ENCODE data around the gene ALS2. TPM values are rescaled to one million over a fixed set of nuclear protein-coding genes. Genes with fewer than 3 reads are reported as not detected.
"Not testable (repeated sequence)": the region's sequence is repeated elsewhere in the genome, so short reads cannot be mapped to it uniquely, and the experiment has no call there.

ALS2 gene
- polyA plus RNA-seq (2014; cell fraction: cytosol; rRNA removed) = 11.4 and 12.3 TPM in 2 replicates
- 14.3 and 16.6 TPM in 2 replicates for polyA plus RNA-seq (2014; cell fraction: nucleus; rRNA removed)

GRCh38 chr2:201780674-201781493, at the start of gene ALS2:
Gene ALS2, minus strand, starts transcription at chr2:201780933. Its CDS starts 12,048 bp downstream, at chr2:201768885.
- DNase-seq (ENCODE audit: low spot score) = peak; percentile 98

DNA sequence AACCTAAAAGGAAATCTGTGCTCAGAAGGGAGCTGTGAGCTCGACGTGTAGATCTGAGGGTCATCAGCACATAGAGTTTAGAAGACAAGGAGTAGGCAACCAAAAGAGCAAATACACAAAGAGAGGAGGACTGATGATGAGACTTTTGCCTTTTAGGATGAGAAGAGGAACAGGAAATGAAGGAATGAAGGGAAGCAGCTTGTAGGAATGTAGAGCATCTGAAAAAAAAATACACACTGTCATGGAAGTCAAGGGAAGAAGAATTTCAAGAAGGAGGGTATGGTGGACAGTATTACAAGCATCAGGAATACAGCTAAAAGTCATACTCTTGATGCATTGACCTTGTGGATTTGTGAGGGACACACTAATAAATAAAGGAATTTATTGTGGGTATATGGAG, 47.5 kb upstream of the ALS2 start:
- DNase-seq (ENCODE audit: low spot score) = no peak

- no peak for DNase-seq (ENCODE audit: low spot score)
Observed at GRCh38 chr2:201827621-201828020, 46.9 kb upstream of the ALS2 start.

DNA sequence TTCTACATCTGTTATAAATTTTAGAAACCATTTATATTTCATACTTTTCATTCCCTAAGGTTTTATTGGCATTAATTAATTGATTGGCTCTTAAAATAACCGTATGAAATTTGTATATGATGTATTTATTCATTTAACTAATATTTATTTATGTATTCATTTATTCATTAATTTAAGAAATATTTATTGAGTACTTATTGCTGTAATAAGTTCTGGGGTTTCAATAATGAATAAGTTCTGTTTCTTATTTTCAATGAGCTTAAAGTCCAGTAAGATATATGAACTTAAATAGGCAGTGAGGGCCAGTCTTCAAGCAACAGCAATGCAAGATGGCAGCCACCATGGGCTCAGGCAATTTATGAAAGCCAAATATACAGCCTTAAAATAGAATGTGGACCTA, 43.5 kb upstream of the ALS2 start:
- no peak for DNase-seq (ENCODE audit: low spot score)

- DNase-seq (ENCODE audit: low spot score) = no peak
Observed at GRCh38 chr2:201821080-201821479, 40.3 kb upstream of the ALS2 start.

GRCh38 chr2:201820383-201821007, 39.8 kb upstream of the ALS2 start:
- DNase-seq (ENCODE audit: low spot score) = peak; percentile 87

GRCh38 chr2:201816657-201817575, 36.2 kb upstream of the ALS2 start:
- no peak for DNase-seq (ENCODE audit: low spot score)

DNA sequence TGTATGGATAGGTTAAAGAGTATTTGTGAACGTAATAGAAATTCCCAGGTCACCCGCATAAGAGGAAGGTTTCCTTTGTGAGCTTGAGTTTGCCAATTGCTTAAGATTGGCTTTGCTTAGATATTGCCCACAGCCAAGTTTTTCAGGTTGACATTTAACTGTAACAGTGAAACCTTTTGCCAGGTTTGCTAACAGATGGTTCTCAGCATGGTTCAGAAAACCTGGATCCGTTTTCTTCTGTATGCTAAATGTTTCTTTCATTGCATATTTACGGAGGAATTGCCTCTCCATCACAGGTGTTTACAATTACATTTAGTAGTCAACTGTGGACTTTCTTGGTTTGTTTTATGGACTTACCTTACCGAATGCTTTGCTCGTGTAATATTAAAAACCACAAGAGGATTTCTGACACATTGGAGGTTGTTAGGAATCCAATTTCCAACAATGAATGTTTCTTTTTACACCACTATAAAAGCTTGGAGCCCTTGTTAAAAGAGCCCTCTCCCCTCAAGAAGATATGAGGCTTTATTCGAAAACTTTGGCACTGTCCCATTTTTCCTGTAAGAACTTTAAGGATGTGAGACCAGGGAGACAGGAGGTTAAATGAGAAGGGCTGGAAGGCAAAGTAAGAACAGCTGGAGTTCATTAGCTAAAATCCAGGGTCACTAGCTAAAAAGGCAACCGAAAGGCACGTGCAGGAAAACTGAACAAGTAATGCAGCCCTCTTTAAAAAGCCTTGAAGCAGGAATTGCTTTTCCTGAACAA, 33.4 kb upstream of the ALS2 start:
- DNase-seq (ENCODE audit: low spot score) = no peak

- not testable (repeated sequence) for DNase-seq (ENCODE audit: low spot score)
Observed at GRCh38 chr2:201810604-201811003, 29.9 kb upstream of the ALS2 start.

GRCh38 chr2:201809633-201810032, 28.9 kb upstream of the ALS2 start:
- DNase-seq (ENCODE audit: low spot score) = no peak

DNA sequence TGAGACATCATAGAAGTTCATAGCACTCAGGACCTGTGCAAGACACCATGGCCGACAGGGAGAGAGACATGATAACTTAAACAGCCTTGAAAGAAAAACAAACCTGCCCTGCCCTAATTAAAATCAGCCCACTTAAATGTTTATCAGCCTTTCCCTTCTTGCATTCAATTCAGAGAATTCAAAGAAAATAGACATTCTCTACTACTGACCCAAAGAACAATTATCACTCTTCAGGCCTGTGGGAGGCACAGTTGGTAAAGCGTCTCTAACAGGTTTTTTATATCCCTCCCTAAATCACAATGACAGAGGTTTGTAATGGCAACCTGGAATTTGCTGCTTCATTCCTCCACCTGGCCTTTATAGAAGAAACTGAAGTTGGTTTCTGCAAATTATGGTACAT, 27.3 kb upstream of the ALS2 start:
- DNase-seq (ENCODE audit: low spot score) = no peak

GRCh38 chr2:201807452-201807999, 26.8 kb upstream of the ALS2 start:
- DNase-seq (ENCODE audit: low spot score) = peak; percentile 47

DNA sequence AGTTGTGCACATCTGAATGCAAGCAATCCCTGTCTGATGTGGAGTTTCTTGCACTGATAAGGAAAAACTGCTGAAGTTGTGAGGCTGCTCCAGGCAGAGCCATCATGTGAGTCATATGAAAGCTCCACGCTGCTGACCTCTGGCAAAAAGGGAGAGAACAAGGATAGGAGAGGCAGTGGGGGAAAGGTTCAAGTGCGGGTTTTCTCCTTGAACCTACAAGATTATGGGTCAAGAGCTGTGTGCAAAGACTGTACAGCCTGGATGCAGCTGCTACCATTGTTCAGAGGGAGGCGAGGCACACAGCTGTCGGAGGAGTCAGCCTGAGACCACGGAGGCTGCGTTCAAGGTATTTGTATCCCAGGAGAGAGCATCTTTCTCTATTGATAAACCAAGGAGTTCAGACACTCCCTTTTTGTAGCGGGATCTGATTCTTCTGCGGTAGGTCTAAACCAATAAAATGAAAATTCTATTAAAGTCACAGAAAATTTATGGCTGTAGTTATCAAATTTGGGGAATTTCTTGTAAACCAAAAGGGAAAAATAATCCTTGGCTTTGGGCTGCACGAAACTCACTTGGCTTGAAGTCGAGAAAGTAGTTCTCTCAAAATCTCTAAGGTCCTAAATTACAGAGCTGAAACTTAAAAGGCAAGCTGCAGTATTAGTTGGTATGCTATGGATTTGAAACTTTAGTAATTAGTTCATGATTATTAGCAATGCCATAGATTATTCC, 25.9 kb upstream of the ALS2 start, which contains the start of gene CDK15:
Gene CDK15, plus strand, starts transcription at position 96 of the 729 bp plus-strand sequence. Its CDS starts 128 bp downstream, at position 224.
- no peak for DNase-seq (ENCODE audit: low spot score)

GRCh38 chr2:201798914-201799285, 18.2 kb upstream of the ALS2 start:
- DNase-seq (ENCODE audit: low spot score) = not testable (repeated sequence)

GRCh38 chr2:201798252-201798913, 17.6 kb upstream of the ALS2 start:
- no peak for DNase-seq (ENCODE audit: low spot score)

GRCh38 chr2:201797175-201797840, 16.6 kb upstream of the ALS2 start:
- DNase-seq (ENCODE audit: low spot score) = no peak

DNA sequence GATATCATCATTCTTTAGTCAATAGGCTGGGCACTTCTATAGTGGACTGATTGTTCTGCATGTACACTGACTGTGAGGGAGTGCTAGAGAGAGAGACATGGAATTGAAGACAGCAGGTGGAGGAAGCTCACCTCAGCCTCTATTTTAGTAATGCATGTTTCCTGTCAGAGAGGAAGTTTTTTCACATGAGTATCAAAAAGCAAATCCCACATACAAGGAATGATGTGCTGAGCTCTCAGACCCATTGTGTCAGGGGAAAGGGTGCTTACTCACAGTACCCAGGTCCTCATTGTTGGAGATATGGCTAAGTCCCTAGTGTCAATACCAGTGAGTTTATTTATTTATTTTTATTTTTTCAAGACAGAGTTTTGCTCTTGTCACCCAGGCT, 15.7 kb upstream of the ALS2 start:
- no peak for DNase-seq (ENCODE audit: low spot score)

GRCh38 chr2:201795607-201796477, 15.1 kb upstream of the ALS2 start:
- peak; percentile 45 for DNase-seq (ENCODE audit: low spot score)
